Measurements from ENCODE around the gene LACTB. TPM values are rescaled to one million over a fixed set of nuclear protein-coding genes. Genes with fewer than 3 reads are reported as not detected.

The LACTB gene
- total and polyA plus RNA-seq, 4 donors = 13.2 to 25.3 (median 19.1) TPM

DNA sequence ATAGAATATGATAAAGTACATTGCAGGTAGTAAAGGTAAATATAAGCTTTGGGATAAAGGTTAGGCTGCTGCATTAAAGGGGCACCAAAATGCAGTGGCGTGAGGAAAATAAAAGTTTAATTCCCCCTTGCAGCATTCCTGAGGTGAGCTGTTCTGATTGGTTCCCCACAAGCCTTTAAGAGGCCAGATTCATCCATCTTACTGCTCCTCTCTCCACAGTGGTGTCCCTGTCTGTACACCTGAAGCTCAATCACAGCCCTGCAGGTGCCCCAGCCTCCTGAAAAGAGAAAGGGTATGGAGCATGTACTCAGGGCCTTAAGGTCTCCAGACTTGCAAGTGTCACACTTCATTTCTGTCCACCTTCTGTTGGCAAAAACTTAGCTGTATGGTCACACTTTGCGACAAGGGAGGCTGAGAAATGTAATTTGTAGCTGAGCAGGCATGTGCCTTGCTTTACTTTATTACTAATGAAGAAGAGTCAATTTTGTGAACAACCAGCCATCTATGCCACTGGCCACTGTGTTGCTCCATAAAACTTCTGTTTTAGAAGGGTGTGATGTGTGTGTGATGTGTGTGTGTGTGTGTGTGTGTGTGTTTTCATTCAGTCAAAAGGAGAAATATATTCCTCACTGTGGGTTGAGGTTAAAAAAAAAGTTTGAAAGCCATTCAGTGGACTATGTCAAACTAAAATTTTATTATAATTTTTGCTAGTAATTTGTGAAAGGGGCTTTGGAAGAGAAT lies 12.8 kb downstream of the LACTB start:
- no peaks in the 10 kb centered on the region for H3K27me3 ChIP-seq (ENCODE audit: control insufficient read depth in 4 of 4, insufficient read depth in 4 of 4, low read length in 3 of 4)
- 96% methylated on average over 2 of the region's 2 CpGs for WGBS
- TF ChIP-seq GABPA (IDR thresholded peaks at IDR 0.05 in 1 of 2, conservative IDR thresholded peaks at IDR 0.05 in 1 of 2) = no peak
- TF ChIP-seq, protein P1, sequence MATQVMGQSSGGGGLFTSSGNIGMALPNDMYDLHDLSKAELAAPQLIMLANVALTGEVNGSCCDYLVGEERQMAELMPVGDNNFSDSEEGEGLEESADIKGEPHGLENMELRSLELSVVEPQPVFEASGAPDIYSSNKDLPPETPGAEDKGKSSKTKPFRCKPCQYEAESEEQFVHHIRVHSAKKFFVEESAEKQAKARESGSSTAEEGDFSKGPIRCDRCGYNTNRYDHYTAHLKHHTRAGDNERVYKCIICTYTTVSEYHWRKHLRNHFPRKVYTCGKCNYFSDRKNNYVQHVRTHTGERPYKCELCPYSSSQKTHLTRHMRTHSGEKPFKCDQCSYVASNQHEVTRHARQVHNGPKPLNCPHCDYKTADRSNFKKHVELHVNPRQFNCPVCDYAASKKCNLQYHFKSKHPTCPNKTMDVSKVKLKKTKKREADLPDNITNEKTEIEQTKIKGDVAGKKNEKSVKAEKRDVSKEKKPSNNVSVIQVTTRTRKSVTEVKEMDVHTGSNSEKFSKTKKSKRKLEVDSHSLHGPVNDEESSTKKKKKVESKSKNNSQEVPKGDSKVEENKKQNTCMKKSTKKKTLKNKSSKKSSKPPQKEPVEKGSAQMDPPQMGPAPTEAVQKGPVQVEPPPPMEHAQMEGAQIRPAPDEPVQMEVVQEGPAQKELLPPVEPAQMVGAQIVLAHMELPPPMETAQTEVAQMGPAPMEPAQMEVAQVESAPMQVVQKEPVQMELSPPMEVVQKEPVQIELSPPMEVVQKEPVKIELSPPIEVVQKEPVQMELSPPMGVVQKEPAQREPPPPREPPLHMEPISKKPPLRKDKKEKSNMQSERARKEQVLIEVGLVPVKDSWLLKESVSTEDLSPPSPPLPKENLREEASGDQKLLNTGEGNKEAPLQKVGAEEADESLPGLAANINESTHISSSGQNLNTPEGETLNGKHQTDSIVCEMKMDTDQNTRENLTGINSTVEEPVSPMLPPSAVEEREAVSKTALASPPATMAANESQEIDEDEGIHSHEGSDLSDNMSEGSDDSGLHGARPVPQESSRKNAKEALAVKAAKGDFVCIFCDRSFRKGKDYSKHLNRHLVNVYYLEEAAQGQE (IDR thresholded peaks at IDR 0.05) = no peak
- TF ChIP-seq NR2F2 (IDR thresholded peaks at IDR 0.05) = no peak
- TF ChIP-seq FOXA1 (IDR thresholded peaks at IDR 0.05) = no peak
- no peak for TF ChIP-seq TAF1 (conservative IDR thresholded peaks at IDR 0.05)
- TF ChIP-seq RAD21 (IDR thresholded peaks at IDR 0.05) = no peak
- TF ChIP-seq, protein P2, sequence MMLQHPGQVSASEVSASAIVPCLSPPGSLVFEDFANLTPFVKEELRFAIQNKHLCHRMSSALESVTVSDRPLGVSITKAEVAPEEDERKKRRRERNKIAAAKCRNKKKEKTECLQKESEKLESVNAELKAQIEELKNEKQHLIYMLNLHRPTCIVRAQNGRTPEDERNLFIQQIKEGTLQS (IDR thresholded peaks at IDR 0.05) = no peak
- TF ChIP-seq, protein P3, sequence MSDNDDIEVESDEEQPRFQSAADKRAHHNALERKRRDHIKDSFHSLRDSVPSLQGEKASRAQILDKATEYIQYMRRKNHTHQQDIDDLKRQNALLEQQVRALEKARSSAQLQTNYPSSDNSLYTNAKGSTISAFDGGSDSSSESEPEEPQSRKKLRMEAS (IDR thresholded peaks at IDR 0.05) = no peak
- TF ChIP-seq, protein P4, sequence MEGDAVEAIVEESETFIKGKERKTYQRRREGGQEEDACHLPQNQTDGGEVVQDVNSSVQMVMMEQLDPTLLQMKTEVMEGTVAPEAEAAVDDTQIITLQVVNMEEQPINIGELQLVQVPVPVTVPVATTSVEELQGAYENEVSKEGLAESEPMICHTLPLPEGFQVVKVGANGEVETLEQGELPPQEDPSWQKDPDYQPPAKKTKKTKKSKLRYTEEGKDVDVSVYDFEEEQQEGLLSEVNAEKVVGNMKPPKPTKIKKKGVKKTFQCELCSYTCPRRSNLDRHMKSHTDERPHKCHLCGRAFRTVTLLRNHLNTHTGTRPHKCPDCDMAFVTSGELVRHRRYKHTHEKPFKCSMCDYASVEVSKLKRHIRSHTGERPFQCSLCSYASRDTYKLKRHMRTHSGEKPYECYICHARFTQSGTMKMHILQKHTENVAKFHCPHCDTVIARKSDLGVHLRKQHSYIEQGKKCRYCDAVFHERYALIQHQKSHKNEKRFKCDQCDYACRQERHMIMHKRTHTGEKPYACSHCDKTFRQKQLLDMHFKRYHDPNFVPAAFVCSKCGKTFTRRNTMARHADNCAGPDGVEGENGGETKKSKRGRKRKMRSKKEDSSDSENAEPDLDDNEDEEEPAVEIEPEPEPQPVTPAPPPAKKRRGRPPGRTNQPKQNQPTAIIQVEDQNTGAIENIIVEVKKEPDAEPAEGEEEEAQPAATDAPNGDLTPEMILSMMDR (IDR thresholded peaks at IDR 0.05; ENCODE audit: low read depth, low read length, missing input control) = no peak
- no peak for TF ChIP-seq HNF4G (IDR thresholded peaks at IDR 0.05)
- no peak for TF ChIP-seq SP1 (IDR thresholded peaks at IDR 0.05)
- no peak for TF ChIP-seq RXRA (IDR thresholded peaks at IDR 0.05)
- TF ChIP-seq JUND (IDR thresholded peaks at IDR 0.05) = no peak
- TF ChIP-seq YY1 (IDR thresholded peaks at IDR 0.05) = no peak
- no peak for TF ChIP-seq HNF4A (conservative IDR thresholded peaks at IDR 0.05)
- TF ChIP-seq FOXA2 (IDR thresholded peaks at IDR 0.05) = no peak
- TF ChIP-seq EGR1 (IDR thresholded peaks at IDR 0.05; ENCODE audit: low read depth in 2 of 2) = no peak
- H3K9me3 ChIP-seq (ENCODE audit: control insufficient read depth in 4 of 4, low read length in 3 of 4) = no peaks in the 10 kb centered on the region
- no peak overlapping the region for H3K9ac ChIP-seq (ENCODE audit: low read depth in 1 of 2, low read length in 2 of 2)
- no peak for DNase-seq (ENCODE audit: low spot score)
- peaks cover 2 to 12% (median 4%) of the 10 kb centered on the region in 4 donors for H3K36me3 ChIP-seq (ENCODE audit: control insufficient read depth in 4 of 4, insufficient read depth in 3 of 4, low read depth in 1 of 4, low read length in 3 of 4)
- H3K4me3 ChIP-seq (ENCODE audit: low read depth in 1 of 3, low read length in 3 of 3) = no peak overlapping the region
- H3K4me1 ChIP-seq (ENCODE audit: control insufficient read depth in 4 of 4, insufficient read depth in 4 of 4, low read length in 3 of 4) = no peaks in the 10 kb centered on the region
- no peak overlapping the region for H3K27ac ChIP-seq (ENCODE audit: low read depth in 1 of 2, low read length in 2 of 2)

DNA sequence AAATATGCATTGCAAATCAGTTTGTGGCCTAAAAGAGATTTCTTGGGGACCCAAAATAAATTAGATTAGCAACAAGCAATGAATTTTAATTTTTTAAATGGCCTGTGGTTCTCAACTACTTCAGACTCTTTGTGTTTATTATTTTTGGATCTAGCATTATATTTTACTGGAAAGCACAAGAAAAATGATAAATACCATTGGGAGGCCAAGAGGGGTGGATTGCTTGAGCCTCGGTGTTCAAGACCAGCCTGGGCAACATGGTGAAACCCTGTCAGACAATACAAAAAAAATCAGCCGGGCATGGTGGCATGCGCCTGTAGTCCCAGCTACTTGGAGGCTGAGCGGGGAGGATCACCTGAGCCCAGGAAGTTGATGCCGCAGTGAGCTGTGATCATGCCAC lies 13.6 kb downstream of the LACTB start:
- Histone ChIP-seq H3K9ac (ENCODE audit: low read depth in 1 of 2, low read length in 2 of 2) (no peak overlapping the region), H3K36me3 (ENCODE audit: control insufficient read depth in 4 of 4, insufficient read depth in 3 of 4, low read depth in 1 of 4, low read length in 3 of 4) (peaks cover 1 to 5% (median 3%) of the 10 kb centered on the region in 4 donors), H3K4me3 (ENCODE audit: low read depth in 1 of 3, low read length in 3 of 3) (no peak overlapping the region), H3K4me1 (ENCODE audit: control insufficient read depth in 4 of 4, insufficient read depth in 4 of 4, low read length in 3 of 4) (no peaks in the 10 kb centered on the region), H3K27me3 (ENCODE audit: control insufficient read depth in 4 of 4, insufficient read depth in 4 of 4, low read length in 3 of 4) (no peaks in the 10 kb centered on the region), H3K27ac (ENCODE audit: low read depth in 1 of 2, low read length in 2 of 2) (no peak overlapping the region), H3K9me3 (ENCODE audit: control insufficient read depth in 4 of 4, low read length in 3 of 4) (no peaks in the 10 kb centered on the region)
- DNase-seq (ENCODE audit: low spot score) = no peak
- 94% methylated on average over 5 of the region's 5 CpGs for WGBS
- TF ChIP-seq FOXA2 (IDR thresholded peaks at IDR 0.05) (no peak), FOXA1 (IDR thresholded peaks at IDR 0.05) (no peak), TAF1 (conservative IDR thresholded peaks at IDR 0.05) (no peak)
- TF ChIP-seq, protein P4 (IDR thresholded peaks at IDR 0.05; ENCODE audit: low read depth, low read length, missing input control) = no peak
